ENCODE results near the gene NBPF14. TPM values are rescaled to one million over a fixed set of nuclear protein-coding genes. Genes with fewer than 3 reads are reported as not detected.
"Not testable (repeated sequence)": the region's sequence is repeated elsewhere in the genome, so short reads cannot be mapped to it uniquely, and the experiment has no call there.

Gene NBPF14, protein sequence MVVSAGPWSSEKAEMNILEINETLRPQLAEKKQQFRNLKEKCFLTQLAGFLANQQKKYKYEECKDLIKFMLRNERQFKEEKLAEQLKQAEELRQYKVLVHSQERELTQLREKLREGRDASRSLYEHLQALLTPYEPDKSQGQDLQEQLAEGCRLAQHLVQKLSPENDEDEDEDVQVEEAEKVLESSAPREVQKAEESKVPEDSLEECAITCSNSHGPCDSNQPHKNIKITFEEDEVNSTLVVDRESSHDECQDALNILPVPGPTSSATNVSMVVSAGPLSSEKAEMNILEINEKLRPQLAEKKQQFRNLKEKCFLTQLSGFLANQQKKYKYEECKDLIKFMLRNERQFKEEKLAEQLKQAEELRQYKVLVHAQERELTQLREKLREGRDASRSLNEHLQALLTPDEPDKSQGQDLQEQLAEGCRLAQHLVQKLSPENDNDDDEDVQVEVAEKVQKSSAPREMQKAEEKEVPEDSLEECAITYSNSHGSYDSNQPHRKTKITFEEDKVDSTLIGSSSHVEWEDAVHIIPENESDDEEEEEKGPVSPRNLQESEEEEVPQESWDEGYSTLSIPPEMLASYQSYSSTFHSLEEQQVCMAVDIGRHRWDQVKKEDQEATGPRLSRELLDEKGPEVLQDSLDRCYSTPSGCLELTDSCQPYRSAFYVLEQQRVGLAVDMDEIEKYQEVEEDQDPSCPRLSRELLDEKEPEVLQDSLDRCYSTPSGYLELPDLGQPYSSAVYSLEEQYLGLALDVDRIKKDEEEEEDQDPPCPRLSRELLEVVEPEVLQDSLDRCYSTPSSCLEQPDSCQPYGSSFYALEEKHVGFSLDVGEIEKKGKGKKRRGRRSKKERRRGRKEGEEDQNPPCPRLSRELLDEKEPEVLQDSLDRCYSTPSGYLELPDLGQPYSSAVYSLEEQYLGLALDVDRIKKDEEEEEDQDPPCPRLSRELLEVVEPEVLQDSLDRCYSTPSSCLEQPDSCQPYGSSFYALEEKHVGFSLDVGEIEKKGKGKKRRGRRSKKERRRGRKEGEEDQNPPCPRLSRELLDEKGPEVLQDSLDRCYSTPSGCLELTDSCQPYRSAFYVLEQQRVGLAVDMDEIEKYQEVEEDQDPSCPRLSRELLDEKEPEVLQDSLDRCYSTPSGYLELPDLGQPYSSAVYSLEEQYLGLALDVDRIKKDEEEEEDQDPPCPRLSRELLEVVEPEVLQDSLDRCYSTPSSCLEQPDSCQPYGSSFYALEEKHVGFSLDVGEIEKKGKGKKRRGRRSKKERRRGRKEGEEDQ (N-terminal part only)
- total RNA-seq (2014; rRNA removed; shearing (Covaris generic)), result 15.7 and 21.1 TPM in 2 replicates

DNA sequence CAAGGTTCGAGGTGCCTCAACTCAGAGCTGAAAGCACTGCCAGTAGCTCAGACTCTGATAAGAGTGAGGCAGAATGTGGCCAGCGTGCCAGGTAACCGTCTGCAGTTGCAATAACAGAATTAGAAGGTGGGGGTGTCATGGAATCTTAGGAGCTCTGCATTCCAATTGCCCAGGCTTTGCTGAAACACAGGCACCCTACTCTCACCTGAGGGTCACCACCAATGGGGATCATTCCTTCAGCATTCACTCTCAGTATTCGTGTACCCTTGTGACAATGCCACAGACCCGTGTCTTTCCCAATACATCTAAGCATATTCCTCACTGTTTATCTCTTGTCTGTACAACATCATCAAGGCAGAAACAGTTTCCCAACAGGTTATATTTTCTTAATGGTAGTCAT, at the start of gene NBPF14:
Gene NBPF14, minus strand, starts transcription at position 101 of the 400 bp plus-strand sequence. CDS start 294 bp downstream, outside the sequence.
- DNase-seq (ENCODE audit: low read depth), result not testable (repeated sequence)

DNA sequence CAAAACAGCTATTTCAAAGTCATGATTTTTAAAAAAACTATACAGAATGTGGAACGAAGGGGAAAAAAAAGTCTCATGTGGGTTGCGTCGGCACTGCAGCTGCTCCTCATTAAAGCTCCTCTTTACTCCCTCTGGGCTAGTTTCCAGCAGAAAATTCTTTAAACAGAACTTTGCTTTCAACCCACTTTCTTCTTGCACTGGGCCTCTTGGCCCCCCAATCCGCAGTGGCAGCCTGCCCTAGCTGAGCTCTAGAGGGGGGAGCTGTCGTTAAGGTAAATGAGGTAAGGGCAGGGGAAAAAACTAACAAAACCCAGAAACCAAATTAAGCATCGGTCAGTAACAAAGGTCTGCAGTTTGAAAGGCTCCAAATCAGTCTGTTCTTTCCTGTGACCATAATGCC, 29.6 kb upstream of the NBPF14 start:
- not testable (repeated sequence) for DNase-seq (ENCODE audit: low read depth)

DNA sequence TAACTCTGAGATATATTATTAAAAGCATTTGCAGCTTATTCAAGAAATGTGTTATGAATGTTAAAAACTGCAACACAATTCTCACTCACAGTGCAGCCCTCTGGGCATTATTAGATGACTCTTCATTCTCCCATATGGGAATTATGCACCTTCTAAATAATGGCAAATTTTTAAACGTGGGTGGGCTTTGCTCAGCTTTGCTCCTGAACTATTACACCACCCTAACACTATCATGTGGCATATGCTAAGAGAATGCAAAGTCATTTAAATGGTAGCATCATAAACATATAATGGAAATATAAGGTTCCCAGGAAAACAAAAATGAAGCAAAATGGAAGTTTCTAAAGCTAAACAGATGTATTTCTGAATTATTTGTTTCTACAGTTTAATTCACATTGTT, 22.4 kb upstream of the NBPF14 start:
- DNase-seq (ENCODE audit: low read depth), result not testable (repeated sequence)

DNA sequence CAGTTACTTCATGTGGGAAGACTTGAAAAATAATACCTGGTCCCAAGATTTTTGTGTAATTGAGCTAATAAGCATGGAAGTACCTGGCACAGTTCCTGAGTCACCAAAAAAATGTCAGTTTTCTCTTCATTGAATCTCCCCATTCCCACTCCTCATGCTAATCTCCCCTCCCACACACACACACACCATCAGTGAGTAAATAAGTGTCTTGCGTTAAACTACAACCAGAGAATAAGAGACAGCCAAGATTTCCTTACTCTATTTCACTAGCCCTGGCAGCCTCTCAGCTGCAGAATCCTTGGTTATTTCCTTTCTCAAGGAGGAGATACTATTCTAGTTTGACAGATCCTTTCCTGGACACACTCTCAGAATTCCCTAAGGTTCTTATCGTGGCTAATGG, 9.5 kb upstream of the NBPF14 start:
- DNase-seq (ENCODE audit: low read depth), result peak; percentile 24

GRCh38 chr1:148595360-148595759, 451 bp downstream of the NBPF14 start:
- DNase-seq (ENCODE audit: low read depth), result not testable (repeated sequence)

DNA sequence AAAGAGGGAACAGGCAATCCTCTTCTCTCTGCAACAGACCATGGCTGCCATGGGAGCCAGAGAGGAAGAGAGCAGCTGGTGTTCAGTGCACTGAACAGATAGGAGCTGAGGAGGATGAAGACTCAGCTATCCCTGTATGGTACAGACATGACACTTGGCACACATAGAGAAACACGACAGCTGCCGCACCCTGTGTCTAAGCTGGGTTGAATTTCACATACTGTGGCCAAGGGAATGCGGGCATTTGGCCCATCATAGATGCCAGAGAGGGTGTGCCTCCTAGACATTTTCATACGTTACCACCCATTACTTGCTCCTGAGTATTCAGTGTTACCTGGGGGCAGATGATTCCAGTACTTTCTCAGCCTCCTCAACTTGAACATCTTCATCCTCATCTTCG, 4.7 kb downstream of the NBPF14 start:
- not testable (repeated sequence) for DNase-seq (ENCODE audit: low read depth)

DNA sequence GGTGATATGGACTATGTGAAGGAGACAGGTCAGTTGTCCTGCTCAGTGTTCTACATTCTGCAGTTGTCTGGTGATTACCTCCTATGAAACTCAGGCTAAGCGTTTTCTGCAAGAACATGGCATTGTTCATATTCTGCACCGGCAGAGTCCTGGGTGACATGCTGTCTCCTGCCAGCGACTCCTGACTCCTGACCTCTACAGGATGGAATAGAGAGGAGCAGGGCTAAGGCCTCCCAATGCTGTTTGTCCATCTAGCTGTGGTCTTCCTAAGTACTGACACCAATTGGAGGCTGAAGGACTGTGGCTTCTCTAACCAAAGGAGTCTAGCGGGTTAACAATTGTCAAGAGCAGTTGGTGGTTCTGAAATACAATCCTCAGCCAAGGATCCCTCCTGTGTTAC, 63.7 kb downstream of the NBPF14 start:
- peak; percentile 3 for DNase-seq (ENCODE audit: low read depth)

DNA sequence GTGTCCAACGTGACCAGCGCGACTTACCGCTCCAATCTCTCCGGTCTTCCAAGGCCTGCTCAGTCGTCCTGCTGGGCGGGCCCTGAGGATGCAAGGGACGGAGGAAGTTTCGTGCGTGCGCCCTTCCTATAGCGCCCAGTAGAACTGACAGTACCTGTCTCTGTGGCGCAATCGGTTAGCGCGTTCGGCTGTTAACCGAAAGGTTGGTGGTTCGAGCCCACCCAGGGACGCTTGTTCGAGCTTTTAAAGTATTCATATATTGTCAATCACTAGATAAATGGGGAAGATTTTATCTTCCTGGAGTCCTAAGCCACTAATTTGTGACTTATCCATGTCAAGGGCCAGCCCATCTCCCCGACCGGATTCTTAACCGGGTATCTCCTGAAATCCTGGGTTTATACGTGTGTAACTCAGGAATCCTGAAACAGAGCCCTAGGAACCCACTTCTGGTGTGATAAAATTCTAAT, 66.7 kb downstream of the NBPF14 start:
- DNase-seq (ENCODE audit: low read depth), result peak; percentile 83

GRCh38 chr1:148528591-148528990, 67.2 kb downstream of the NBPF14 start:
- DNase-seq (ENCODE audit: low read depth), result not testable (repeated sequence)

DNA sequence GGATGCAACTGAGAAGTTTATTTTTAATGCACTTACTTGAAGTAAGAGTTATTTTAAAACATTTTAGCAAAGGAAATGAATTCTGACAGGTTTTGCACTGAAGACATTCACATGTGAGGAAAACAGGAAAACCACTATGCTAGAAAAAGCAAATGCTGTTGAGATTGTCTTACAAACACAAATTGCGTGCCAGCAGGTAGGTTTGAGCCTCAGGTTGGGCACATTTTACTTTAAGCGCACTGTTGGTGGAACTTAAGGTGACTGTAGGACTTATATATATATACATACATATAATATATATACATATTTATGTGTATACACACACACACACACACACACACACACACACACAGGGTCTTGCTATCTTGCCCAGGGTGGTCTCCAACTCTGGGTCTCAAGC, 69.2 kb downstream of the NBPF14 start:
- not testable (repeated sequence) for DNase-seq (ENCODE audit: low read depth)

- not testable (repeated sequence) for DNase-seq (ENCODE audit: low read depth)
Measured at GRCh38 chr1:148523205-148524144, 72.3 kb downstream of the NBPF14 start.

- DNase-seq (ENCODE audit: low read depth), result peak; percentile 99
Measured at GRCh38 chr1:148522561-148523204, 73.1 kb downstream of the NBPF14 start.

- DNase-seq (ENCODE audit: low read depth), result peak; percentile 87
Measured at GRCh38 chr1:148522072-148522471, 73.7 kb downstream of the NBPF14 start.

DNA sequence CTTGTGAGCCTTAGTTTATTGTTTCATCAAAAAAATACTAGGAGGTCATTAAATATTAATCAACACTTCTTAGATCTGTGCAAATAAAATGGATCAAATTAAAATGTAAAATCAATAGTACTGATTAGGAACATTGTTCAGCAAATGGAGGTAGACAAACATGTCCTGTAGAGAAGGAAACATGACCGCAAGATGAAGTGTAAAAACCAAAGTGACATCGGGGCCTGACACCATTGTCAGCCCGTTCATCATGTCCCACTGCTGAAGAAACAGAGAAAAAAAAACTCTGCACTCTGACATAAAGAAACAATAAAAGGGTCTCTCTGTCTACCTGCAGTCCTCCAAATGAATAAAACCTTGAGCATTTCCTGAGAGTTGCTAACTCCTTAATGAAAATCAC, 81.5 kb downstream of the NBPF14 start:
- not testable (repeated sequence) for DNase-seq (ENCODE audit: low read depth)

DNA sequence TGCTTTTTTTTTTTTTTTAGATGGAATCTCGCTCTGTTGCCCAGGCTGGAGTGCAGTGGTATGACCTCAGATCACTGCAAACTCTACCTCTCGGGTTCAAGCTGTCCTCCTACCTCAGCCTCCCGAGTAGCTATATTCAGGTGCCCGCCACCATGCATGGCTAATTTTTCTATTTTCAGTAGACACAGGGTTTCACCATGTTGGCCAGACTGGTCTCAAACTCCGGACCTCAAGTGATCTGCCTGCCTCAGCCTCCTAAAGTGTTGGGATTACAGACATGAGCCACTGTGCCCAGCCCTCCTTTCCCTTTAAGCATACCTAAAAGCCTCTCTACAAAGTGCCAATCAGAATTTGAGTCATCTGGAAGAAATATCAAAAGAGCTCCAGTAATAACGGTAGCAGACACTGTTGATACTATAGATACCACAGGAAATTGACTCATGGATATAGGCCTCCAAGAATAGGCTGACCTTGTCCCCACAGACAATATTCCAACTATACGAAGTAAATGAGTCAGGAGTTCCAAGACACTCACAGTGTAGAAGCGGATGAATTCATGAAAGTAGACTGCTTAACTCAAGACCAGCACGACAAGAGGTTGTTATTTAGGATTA, 83.1 kb downstream of the NBPF14 start:
- DNase-seq (ENCODE audit: low read depth), result peak; percentile 37

DNA sequence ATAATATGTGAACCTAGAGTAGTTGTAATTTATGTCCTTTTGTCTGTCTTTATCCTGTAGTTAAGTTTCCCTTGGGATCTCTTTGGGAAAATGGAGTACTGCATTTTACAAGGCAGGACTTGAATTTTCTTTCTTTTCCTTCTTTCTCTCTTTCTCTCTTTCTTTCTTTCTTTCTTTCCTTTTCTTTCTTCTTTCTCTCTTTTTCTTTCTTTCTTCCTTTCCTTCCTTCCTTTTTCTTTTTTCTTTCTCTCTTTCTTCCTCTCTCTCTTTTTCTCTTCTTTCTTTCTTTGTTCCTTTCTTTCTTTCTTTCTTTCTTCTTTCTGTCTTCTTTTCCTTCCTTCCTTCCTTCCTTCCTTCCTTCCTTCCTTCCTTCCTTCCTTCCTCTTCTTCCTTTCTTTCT, 101.9 kb downstream of the NBPF14 start:
- not testable (repeated sequence) for DNase-seq (ENCODE audit: low read depth)

DNA sequence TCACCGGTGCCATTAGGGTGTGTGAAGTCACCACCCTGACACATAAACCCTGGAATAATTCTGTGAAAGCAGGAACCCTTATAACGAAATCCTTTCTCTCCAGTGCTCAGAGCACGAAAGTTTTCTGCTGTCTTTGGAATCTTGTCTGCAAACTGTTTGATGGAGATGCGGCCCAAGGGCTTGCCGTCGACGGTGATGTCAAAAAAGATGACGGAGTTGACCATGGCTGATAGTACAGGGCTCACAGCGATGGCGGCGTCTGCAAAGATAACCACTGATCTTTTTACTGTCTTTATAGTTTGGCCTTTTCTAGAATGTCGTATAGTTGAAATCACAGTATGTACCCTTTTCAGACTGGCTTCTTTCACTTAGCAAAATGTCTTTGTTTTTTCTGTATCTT, 112.8 kb downstream of the NBPF14 start, which contains the start of gene PPIAL4G:
Gene PPIAL4G, minus strand, starts transcription at position 274 of the 400 bp plus-strand sequence. Its CDS starts 50 bp downstream, at position 224.
- not testable (repeated sequence) for DNase-seq (ENCODE audit: low read depth)
